MM.1S (cell line): ENCODE results near the gene FAM167B.
A peak's percentile ranks its signal among the peaks of the same experiment; 100 is the strongest.

Source experiments
- DNase-seq: peaks from one replicate; pipeline ENCODE4 v3.0.0-alpha.2; 2015
- H2AFZ ChIP-seq: fragments of 300-600 bp; sonication (generic); 2 replicates; pipeline ENCODE4 v1.6.0; 2016; ENCODE audit warnings: antibody characterized with exemption, low read length
- H3F3A ChIP-seq: fragments of 300-600 bp; sonication (generic); 2 replicates; pipeline ENCODE4 v1.6.1; 2016; ENCODE audit warnings: mild to moderate bottlenecking, antibody characterized with exemption, low read length, moderate library complexity, mixed read lengths; ENCODE audit not compliant: insufficient read depth
- H3K27ac ChIP-seq: fragments of 300-600 bp; sonication (generic); 2 replicates; pipeline ENCODE4 v1.5.1; 2016; ENCODE audit warnings: mild to moderate bottlenecking, low read length
- H3K27me3 ChIP-seq: fragments of 300-600 bp; sonication (generic); replicated peaks from 2 replicates; pipeline ENCODE4 v1.6.0; 2016; ENCODE audit warnings: low read length; ENCODE audit not compliant: insufficient read depth
- H3K36me3 ChIP-seq: fragments of 300-600 bp; sonication (generic); replicated peaks from 2 replicates; pipeline ENCODE4 v1.6.1; 2016; ENCODE audit warnings: mild to moderate bottlenecking, low read length, mixed read lengths; ENCODE audit not compliant: insufficient read depth
- H3K4me1 ChIP-seq: fragments of 300-600 bp; sonication (generic); 2 replicates; pipeline ENCODE4 v1.6.1; 2016; ENCODE audit warnings: low read length, mixed read lengths
- H3K4me2 ChIP-seq: fragments of 300-600 bp; sonication (generic); 2 replicates; pipeline ENCODE4 v1.6.0; 2016; ENCODE audit warnings: low read depth, low read length
- H3K4me3 ChIP-seq: fragments of 300-600 bp; sonication (generic); 2 replicates; pipeline ENCODE4 v1.5.1; 2016; ENCODE audit warnings: low read length, mixed read lengths
- H3K79me2 ChIP-seq: fragments of 300-600 bp; sonication (generic); 2 replicates; pipeline ENCODE4 v1.6.1; 2016; ENCODE audit warnings: mixed run types, low read length, mixed read lengths
- H3K9ac ChIP-seq: fragments of 300-600 bp; sonication (generic); 2 replicates; pipeline ENCODE4 v1.6.1; 2016; ENCODE audit warnings: low read length, mixed read lengths
- H3K9me2 ChIP-seq: fragments of 300-600 bp; sonication (generic); replicated peaks from 2 replicates; pipeline ENCODE4 v1.6.1; 2016; ENCODE audit warnings: mild to moderate bottlenecking, low read length, mixed read lengths; ENCODE audit not compliant: insufficient read depth
- H3K9me3 ChIP-seq: fragments of 300-600 bp; sonication (generic); replicated peaks from 2 replicates; pipeline ENCODE4 v1.6.1; 2016; ENCODE audit warnings: mild to moderate bottlenecking, low read length, mixed read lengths; ENCODE audit not compliant: insufficient read depth
- H4K20me1 ChIP-seq: fragments of 300-600 bp; sonication (generic); 2 replicates; pipeline ENCODE4 v1.6.1; 2016; ENCODE audit warnings: mild to moderate bottlenecking, low read length, moderate library complexity, mixed read lengths; ENCODE audit not compliant: insufficient read depth
- CTCF ChIP-seq: fragments of 300-600 bp; sonication (generic); IDR thresholded peaks from 2 replicates; pipeline ENCODE4 v1.5.1; 2016; ENCODE audit warnings: antibody characterized with exemption, low read length, mixed read lengths
- EZH2 ChIP-seq: fragments of 300-600 bp; sonication (generic); optimal IDR thresholded peaks from 2 replicates; pipeline ENCODE3; 2017; ENCODE audit warnings: low read depth, mild to moderate bottlenecking, antibody characterized with exemption, low read length, mixed read lengths
- EZH2phosphoT487 ChIP-seq: fragments of 300-600 bp; sonication (generic); IDR thresholded peaks from 2 replicates; pipeline ENCODE4 v1.6.1; 2018; ENCODE audit warnings: antibody characterized with exemption, low read length

FAM167B gene

GRCh38 chr1:32246888-32247273, at the start of gene FAM167B:
Gene FAM167B (plus strand): TSS chr1:32247222. CDS start chr1:32247422, 200 bp downstream.
- H3K4me3 ChIP-seq = no peak within 1 kb of the TSS
- no peaks in the 10 kb centered on the region for H4K20me1 ChIP-seq
- H2AFZ ChIP-seq = peak within 1 kb of the TSS; percentile 69
- H3K79me2 ChIP-seq = no peaks in the 10 kb centered on the region
- DNase-seq = no peak
- H3K9ac ChIP-seq = peak within 1 kb of the TSS; percentile 18; the same call in 1 of the 2 replicates
- no peaks in the 10 kb centered on the region for H3K27me3 ChIP-seq
- peak within 1 kb of the TSS; percentile 9; the same call in 1 of the 2 replicates for H3K4me2 ChIP-seq
- TF ChIP-seq CTCF (no peak), EZH2 (no peak), EZH2phosphoT487 (no peak)
- H3F3A ChIP-seq = peaks cover 24% of the 10 kb centered on the region
- H3K27ac ChIP-seq = peak within 1 kb of the TSS; percentile 99; the same call in 1 of the 2 replicates
- H3K9me3 ChIP-seq = no peaks in the 10 kb centered on the region
- no peaks in the 10 kb centered on the region for H3K36me3 ChIP-seq
- no peaks in the 10 kb centered on the region for H3K9me2 ChIP-seq
- peaks cover 33% of the 10 kb centered on the region for H3K4me1 ChIP-seq

DNA sequence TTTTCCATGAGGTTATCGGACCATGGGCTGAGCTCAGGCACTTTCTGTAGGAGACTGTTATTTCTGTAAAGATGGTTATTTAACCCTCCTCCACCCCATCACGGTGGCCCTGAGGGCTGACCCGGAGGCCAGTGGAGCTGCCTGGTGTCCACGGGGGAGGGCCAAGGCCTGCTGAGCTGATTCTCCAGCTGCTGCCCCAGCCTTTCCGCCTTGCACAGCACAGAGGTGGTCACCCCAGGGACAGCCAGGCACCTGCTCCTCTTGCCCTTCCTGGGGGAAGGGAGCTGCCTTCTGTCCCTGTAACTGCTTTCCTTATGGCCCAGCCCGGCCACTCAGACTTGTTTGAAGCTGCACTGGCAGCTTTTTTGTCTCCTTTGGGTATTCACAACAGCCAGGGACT, 49.2 kb upstream of the FAM167B start:
- Histone ChIP-seq H3K36me3 (peaks cover 8% of the 10 kb centered on the region), H3K4me3 (no peak overlapping the region), H3K27ac (no peak overlapping the region), H4K20me1 (peaks cover 22% of the 10 kb centered on the region), H2AFZ (no peak overlapping the region), H3K9me3 (no peaks in the 10 kb centered on the region), H3K27me3 (0 out of 2 replicates have a peak, but pooled peaks cover 3% of the 10 kb centered on the region), H3K4me1 (peaks cover 55% of the 10 kb centered on the region), H3K9ac (no peak overlapping the region), H3K9me2 (no peaks in the 10 kb centered on the region), H3F3A (peaks cover 29% of the 10 kb centered on the region), H3K79me2 (no peaks in the 10 kb centered on the region), H3K4me2 (no peak overlapping the region)
- DNase-seq = no peak
- TF ChIP-seq EZH2phosphoT487 (no peak), EZH2 (no peak), CTCF (no peak)

GRCh38 chr1:32198237-32199042, 48.6 kb upstream of the FAM167B start:
- H3K36me3 ChIP-seq = peaks cover 8% of the 10 kb centered on the region
- H3F3A ChIP-seq = peaks cover 29% of the 10 kb centered on the region
- no peak overlapping the region for H3K4me3 ChIP-seq
- no peak for DNase-seq
- H3K4me1 ChIP-seq = peaks cover 55% of the 10 kb centered on the region
- H3K9ac ChIP-seq = no peak overlapping the region
- no peak overlapping the region for H3K4me2 ChIP-seq
- H3K27me3 ChIP-seq = 0 out of 2 replicates have a peak, but pooled peaks cover 3% of the 10 kb centered on the region
- no peaks in the 10 kb centered on the region for H3K9me3 ChIP-seq
- no peak for TF ChIP-seq CTCF
- no peak for TF ChIP-seq EZH2phosphoT487
- TF ChIP-seq EZH2 = no peak
- H3K9me2 ChIP-seq = no peaks in the 10 kb centered on the region
- H2AFZ ChIP-seq = no peak overlapping the region
- peaks cover 22% of the 10 kb centered on the region for H4K20me1 ChIP-seq
- no peak overlapping the region for H3K27ac ChIP-seq
- H3K79me2 ChIP-seq = no peaks in the 10 kb centered on the region
